ENCODE data around the gene OSMR. TPM values are rescaled to one million over a fixed set of nuclear protein-coding genes. Genes with fewer than 3 reads are reported as not detected.

OSMR gene
- total RNA-seq, 2 experiments from 2014 or later, result not detected

GRCh38 chr5:38929838-38930237 is 84.0 kb downstream of the OSMR start:
- H3K4me1 Mint-ChIP-seq, result peaks cover 2% of the 10 kb centered on the region
- no peak overlapping the region for H3K27ac Mint-ChIP-seq
- H3K9me3 Mint-ChIP-seq, result peaks cover 2% of the 10 kb centered on the region
- DNase-seq, result no peak
- no peak overlapping the region for H3K4me3 Mint-ChIP-seq
- CTCF ChIA-PET, result no interaction called here
- H3K27me3 Mint-ChIP-seq, result peaks cover 20% of the 10 kb centered on the region
- H3K36me3 Mint-ChIP-seq (ENCODE audit: low read depth), result no peaks in the 10 kb centered on the region
- POLR2A ChIA-PET, result no interaction called here

- peaks cover 2% of the 10 kb centered on the region for H3K9me3 Mint-ChIP-seq
- DNase-seq, result no peak
- ChIA-PET CTCF (interaction anchor here (0.8 to 2.1 kb wide), 2 partner anchors 10 to 149 kb away, joined by 5 to 8 read pairs; no protein-coding TSS in a partner anchor), POLR2A (no interaction called here)
- peaks cover 7% of the 10 kb centered on the region for H3K36me3 Mint-ChIP-seq (ENCODE audit: low read depth)
- no peak overlapping the region for H3K4me3 Mint-ChIP-seq
- H3K4me1 Mint-ChIP-seq, result peaks cover 2% of the 10 kb centered on the region
- no peak overlapping the region for H3K27ac Mint-ChIP-seq
- peaks cover 8% of the 10 kb centered on the region for H3K27me3 Mint-ChIP-seq
These were observed 85.9 kb downstream of the OSMR start for GRCh38 chr5:38931731-38932130.

GRCh38 chr5:38932854-38933408 is 87.1 kb downstream of the OSMR start:
- peaks cover 1% of the 10 kb centered on the region for H3K9me3 Mint-ChIP-seq
- peaks cover 5% of the 10 kb centered on the region for H3K27me3 Mint-ChIP-seq
- DNase-seq, result no peak
- peaks cover 2% of the 10 kb centered on the region for H3K4me1 Mint-ChIP-seq
- H3K36me3 Mint-ChIP-seq (ENCODE audit: low read depth), result peaks cover 14% of the 10 kb centered on the region
- CTCF ChIA-PET, result no interaction called here
- H3K27ac Mint-ChIP-seq, result no peak overlapping the region
- no peak overlapping the region for H3K4me3 Mint-ChIP-seq
- POLR2A ChIA-PET, result no interaction called here

- Mint-ChIP-seq H3K27me3 (no peaks in the 10 kb centered on the region), H3K4me1 (peaks cover 3% of the 10 kb centered on the region), H3K4me3 (no peak overlapping the region), H3K36me3 (ENCODE audit: low read depth) (peaks cover 21% of the 10 kb centered on the region), H3K9me3 (no peaks in the 10 kb centered on the region), H3K27ac (no peak overlapping the region)
- DNase-seq, result no peak
- CTCF ChIA-PET, result no interaction called here
- POLR2A ChIA-PET, result no interaction called here
These were observed 89.6 kb downstream of the OSMR start for GRCh38 chr5:38935437-38935836.

- H3K9me3 Mint-ChIP-seq, result no peaks in the 10 kb centered on the region
- no peaks in the 10 kb centered on the region for H3K27me3 Mint-ChIP-seq
- peaks cover 3% of the 10 kb centered on the region for H3K4me1 Mint-ChIP-seq
- H3K36me3 Mint-ChIP-seq (ENCODE audit: low read depth), result peaks cover 23% of the 10 kb centered on the region
- POLR2A ChIA-PET, result no interaction called here
- H3K4me3 Mint-ChIP-seq, result no peak overlapping the region
- CTCF ChIA-PET, result no interaction called here
- no peak overlapping the region for H3K27ac Mint-ChIP-seq
- no peak for DNase-seq
These were observed 90.5 kb downstream of the OSMR start for GRCh38 chr5:38936269-38936668.

GRCh38 chr5:38938424-38938823 is 92.6 kb downstream of the OSMR start:
- ChIA-PET POLR2A (no interaction called here), CTCF (no interaction called here)
- no peaks in the 10 kb centered on the region for H3K27me3 Mint-ChIP-seq
- H3K36me3 Mint-ChIP-seq (ENCODE audit: low read depth), result peaks cover 35% of the 10 kb centered on the region
- no peaks in the 10 kb centered on the region for H3K9me3 Mint-ChIP-seq
- H3K4me3 Mint-ChIP-seq, result no peak overlapping the region
- no peak for DNase-seq
- H3K27ac Mint-ChIP-seq, result no peak overlapping the region
- H3K4me1 Mint-ChIP-seq, result peaks cover 3% of the 10 kb centered on the region

GRCh38 chr5:38938973-38939372 is 93.2 kb downstream of the OSMR start:
- Mint-ChIP-seq H3K27me3 (no peaks in the 10 kb centered on the region), H3K9me3 (no peaks in the 10 kb centered on the region), H3K4me1 (peaks cover 3% of the 10 kb centered on the region), H3K36me3 (ENCODE audit: low read depth) (peaks cover 35% of the 10 kb centered on the region), H3K4me3 (no peak overlapping the region), H3K27ac (no peak overlapping the region)
- ChIA-PET POLR2A (no interaction called here), CTCF (no interaction called here)
- no peak for DNase-seq

- no peak for DNase-seq
- H3K4me1 Mint-ChIP-seq, result peaks cover 5% of the 10 kb centered on the region
- no peaks in the 10 kb centered on the region for H3K27me3 Mint-ChIP-seq
- no peak overlapping the region for H3K27ac Mint-ChIP-seq
- CTCF ChIA-PET, result no interaction called here
- no peak overlapping the region for H3K4me3 Mint-ChIP-seq
- POLR2A ChIA-PET, result no interaction called here
- no peaks in the 10 kb centered on the region for H3K9me3 Mint-ChIP-seq
- H3K36me3 Mint-ChIP-seq (ENCODE audit: low read depth), result peaks cover 39% of the 10 kb centered on the region
These were observed 94.5 kb downstream of the OSMR start for GRCh38 chr5:38940230-38940858.

- no peak overlapping the region for H3K27ac Mint-ChIP-seq
- no peak for DNase-seq
- no peaks in the 10 kb centered on the region for H3K27me3 Mint-ChIP-seq
- peaks cover 43% of the 10 kb centered on the region for H3K36me3 Mint-ChIP-seq (ENCODE audit: low read depth)
- peaks cover 11% of the 10 kb centered on the region for H3K4me1 Mint-ChIP-seq
- H3K9me3 Mint-ChIP-seq, result no peaks in the 10 kb centered on the region
- ChIA-PET POLR2A (no interaction called here), CTCF (no interaction called here)
- H3K4me3 Mint-ChIP-seq, result no peak overlapping the region
These were observed 96.1 kb downstream of the OSMR start for GRCh38 chr5:38941912-38942311.

- Mint-ChIP-seq H3K27me3 (no peaks in the 10 kb centered on the region), H3K4me1 (peaks cover 11% of the 10 kb centered on the region), H3K4me3 (no peak overlapping the region), H3K36me3 (ENCODE audit: low read depth) (peaks cover 48% of the 10 kb centered on the region), H3K27ac (no peak overlapping the region), H3K9me3 (no peaks in the 10 kb centered on the region)
- POLR2A ChIA-PET, result no interaction called here
- DNase-seq, result no peak
- CTCF ChIA-PET, result interaction anchor here (1.0 kb wide), 1 partner anchor 604 kb away, joined by 4 read pairs; no protein-coding TSS in a partner anchor
These were observed 98.5 kb downstream of the OSMR start for GRCh38 chr5:38944282-38944681.

GRCh38 chr5:38948501-38948900 is 102.7 kb downstream of the OSMR start:
- no peaks in the 10 kb centered on the region for H3K9me3 Mint-ChIP-seq
- H3K4me3 Mint-ChIP-seq, result no peak overlapping the region
- DNase-seq, result no peak
- H3K27me3 Mint-ChIP-seq, result no peaks in the 10 kb centered on the region
- CTCF ChIA-PET, result interaction anchor here (1.1 kb wide), 1 partner anchor 507 kb away, joined by 3 read pairs; no protein-coding TSS in a partner anchor
- POLR2A ChIA-PET, result interaction anchor here (1.0 kb wide), 1 partner anchor 16 kb away, joined by 3 read pairs; no protein-coding TSS in a partner anchor
- peaks cover 8% of the 10 kb centered on the region for H3K4me1 Mint-ChIP-seq
- H3K27ac Mint-ChIP-seq, result no peak overlapping the region
- peaks cover 54% of the 10 kb centered on the region for H3K36me3 Mint-ChIP-seq (ENCODE audit: low read depth)

GRCh38 chr5:38953426-38954012 is 107.7 kb downstream of the OSMR start:
- ChIA-PET POLR2A (no interaction called here), CTCF (no interaction called here)
- H3K36me3 Mint-ChIP-seq (ENCODE audit: low read depth), result peaks cover 50% of the 10 kb centered on the region
- no peak overlapping the region for H3K27ac Mint-ChIP-seq
- no peak overlapping the region for H3K4me3 Mint-ChIP-seq
- H3K27me3 Mint-ChIP-seq, result no peaks in the 10 kb centered on the region
- no peaks in the 10 kb centered on the region for H3K4me1 Mint-ChIP-seq
- no peaks in the 10 kb centered on the region for H3K9me3 Mint-ChIP-seq
- DNase-seq, result no peak

- no peaks in the 10 kb centered on the region for H3K9me3 Mint-ChIP-seq
- H3K4me3 Mint-ChIP-seq, result no peak overlapping the region
- DNase-seq, result no peak
- no peaks in the 10 kb centered on the region for H3K27me3 Mint-ChIP-seq
- CTCF ChIA-PET, result no interaction called here
- no peaks in the 10 kb centered on the region for H3K4me1 Mint-ChIP-seq
- H3K27ac Mint-ChIP-seq, result no peak overlapping the region
- POLR2A ChIA-PET, result interaction anchor here (1.2 kb wide), 1 partner anchor 10 kb away, joined by 4 read pairs; no protein-coding TSS in a partner anchor
- peaks cover 40% of the 10 kb centered on the region for H3K36me3 Mint-ChIP-seq (ENCODE audit: low read depth)
These were observed 115.9 kb downstream of the OSMR start for GRCh38 chr5:38961691-38962090.

- CTCF ChIA-PET, result no interaction called here
- H3K9me3 Mint-ChIP-seq, result no peaks in the 10 kb centered on the region
- H3K27ac Mint-ChIP-seq, result no peak overlapping the region
- no peak for DNase-seq
- no peak overlapping the region for H3K4me3 Mint-ChIP-seq
- H3K27me3 Mint-ChIP-seq, result no peaks in the 10 kb centered on the region
- no peaks in the 10 kb centered on the region for H3K4me1 Mint-ChIP-seq
- peaks cover 28% of the 10 kb centered on the region for H3K36me3 Mint-ChIP-seq (ENCODE audit: low read depth)
- POLR2A ChIA-PET, result no interaction called here
These were observed 122.9 kb downstream of the OSMR start for GRCh38 chr5:38968665-38969064.

All from activated CD4-positive, alpha-beta memory T cell treated with anti-CD3 and anti-CD28 coated beads, Interleukin-2, amount 10 ng/mL, durations not matched to agents 7 days and 5 days (primary cell).